ENCODE data around the gene MEG3. TPM values are rescaled to one million over a fixed set of nuclear protein-coding genes. Genes with fewer than 3 reads are reported as not detected.
A peak's percentile ranks its signal among the peaks of the same experiment; 100 is the strongest.

MEG3 gene
- total RNA-seq: 389 TPM

DNA sequence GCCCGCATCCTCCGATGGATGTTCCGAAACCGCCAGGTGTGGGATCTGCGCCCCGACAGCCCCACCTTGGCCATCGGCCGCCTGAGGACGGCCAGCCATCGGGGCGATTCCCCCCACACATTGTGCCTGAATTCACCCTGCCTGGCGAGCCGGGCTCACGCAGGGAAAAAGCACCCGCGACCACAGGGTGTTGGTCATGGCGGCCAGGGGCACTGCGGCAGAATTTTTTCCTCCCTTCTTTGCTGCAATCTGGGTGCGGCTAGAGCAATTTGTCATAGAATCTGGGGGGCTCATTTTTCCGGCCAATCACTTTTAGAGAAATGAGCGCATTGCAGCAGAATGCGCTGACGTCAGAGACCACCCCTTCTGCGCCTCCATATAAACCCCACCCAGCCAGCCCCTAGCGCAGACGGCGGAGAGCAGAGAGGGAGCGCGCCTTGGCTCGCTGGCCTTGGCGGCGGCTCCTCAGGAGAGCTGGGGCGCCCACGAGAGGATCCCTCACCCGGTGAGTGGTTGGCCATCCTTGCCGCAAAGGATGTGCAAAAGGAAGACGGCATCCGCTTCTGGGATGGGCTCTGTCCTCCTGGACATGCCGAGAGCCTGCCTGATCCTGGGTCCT is at the start of gene MEG3:
Gene MEG3 (plus strand): TSS at position 406 of the 619 bp plus-strand sequence.

DNA sequence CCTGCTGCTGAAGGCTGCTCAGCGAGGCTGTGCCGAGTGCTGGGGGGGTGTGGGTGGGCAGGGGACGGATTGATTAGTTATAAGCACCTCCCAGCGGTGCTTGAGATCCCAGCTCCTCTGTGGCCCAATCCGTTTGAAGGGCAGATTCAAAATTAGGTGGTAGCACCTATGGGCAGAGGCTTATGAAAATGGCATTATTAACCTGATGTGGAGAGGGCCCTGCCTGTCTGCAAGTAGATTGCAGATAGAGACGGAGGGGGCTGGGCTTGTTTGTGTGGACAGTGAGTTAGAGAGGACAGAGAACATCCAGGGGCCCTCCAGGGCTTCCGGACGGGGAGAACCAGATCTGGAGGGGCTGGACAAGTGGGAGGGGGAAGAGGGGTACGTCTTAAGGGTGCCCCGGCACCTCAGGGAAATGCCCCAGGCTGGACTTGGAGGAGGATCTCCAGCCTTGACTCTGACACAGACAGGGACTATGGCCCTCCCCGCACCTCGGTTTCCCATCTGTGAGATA is 77.8 kb downstream of the MEG3 start, which contains the start of gene RTL1:
Gene RTL1 (minus strand): TSS at position 51 of the 514 bp plus-strand sequence. CDS start 18,934 bp downstream, outside the sequence.

Small RNAs within 50 kb of the gene (small RNA-seq; reads per million reads assigned to genes)
- gene AL117190.3 (ENCODE audit: low replicate concordance) (not detected), gene MIR127 (ENCODE audit: low replicate concordance) (not detected), gene MIR136 (ENCODE audit: low replicate concordance) (not detected), gene MIR2392 (ENCODE audit: low replicate concordance) (not detected), gene MIR337 (ENCODE audit: low replicate concordance) (1.2 reads per million, percentile 73 among the genes with 10 or more reads in this experiment), gene MIR431 (ENCODE audit: low replicate concordance) (not detected), gene MIR432 (ENCODE audit: low replicate concordance) (not detected), gene MIR433 (ENCODE audit: low replicate concordance) (not detected), gene MIR493 (ENCODE audit: low replicate concordance) (3.9 reads per million, percentile 85 among the genes with 10 or more reads in this experiment), gene RF01928 (ENCODE audit: low replicate concordance) (not detected), gene RF02145 (ENCODE audit: low replicate concordance) (not detected), gene SNORD112 (ENCODE audit: low replicate concordance) (1.1 reads per million, percentile 72 among the genes with 10 or more reads in this experiment)

Other genes with a start within 250 kb of the MEG3 start
- gene BEGAIN, start 238.7 kb upstream of the MEG3 start, total RNA-seq: 23.5 TPM
- not detected for gene DLK1, start 99.2 kb upstream of the MEG3 start, total RNA-seq
- gene RTL1, start 77.6 kb downstream of the MEG3 start, total RNA-seq: not detected

Data from parietal lobe (tissue), 2 donors.